GM12878 (cell line): ENCODE data around the gene GUCY2D. TPM values are rescaled to one million over a fixed set of nuclear protein-coding genes. Genes with fewer than 3 reads are reported as not detected.
"Not testable (repeated sequence)": the region's sequence is repeated elsewhere in the genome, so short reads cannot be mapped to it uniquely, and the experiment has no call there.

Source experiments
- ATAC-seq: fragments of 200-7000 bp; cut with Tn5 transposase; 3 replicates; pipeline ENCODE4 v1.9.1; 2020; ENCODE audit warnings: mild to moderate bottlenecking, moderate library complexity
- BruUV-seq: library from RNA; stranded (reverse); fragments of 400-500 nt; replicated peaks from 2 replicates; lab custom pipeline; 2021; lab: Mats Ljungman, UMichigan
- CTCF ChIA-PET: fragments of 300-600 bp; sonication (Branson Sonifier 250); formaldehyde crosslinking; extraction: SDS; loops from one replicate; lab custom pipeline; 2021; ENCODE audit warnings: inconsistent platforms; lab: Yijun Ruan, JAX
- POLR2A ChIA-PET: fragments of 350-600 bp; formaldehyde crosslinking; extraction: SDS; loops from one replicate; lab custom pipeline; 2021; ENCODE audit warnings: inconsistent platforms; lab: Charles Lee
- RAD21 ChIA-PET: fragments of 300-600 bp; sonication (Branson Sonifier 250); formaldehyde crosslinking; loops from one replicate; lab custom pipeline; 2023; ENCODE audit warnings: antibody characterized with exemption; ENCODE audit not compliant: unreplicated experiment; lab: Charles Lee
- SMC1A ChIA-PET: fragments of 300-600 bp; sonication (Branson Sonifier 250); formaldehyde crosslinking; loops from one replicate; lab custom pipeline; 2023; ENCODE audit not compliant: unreplicated experiment, uncharacterized antibody; lab: Charles Lee
- DNase-seq: peaks from one replicate; pipeline ENCODE4 v3.0.0-alpha.2; 2011; ENCODE audit warnings: low read depth, low spot score
- FAIRE-seq: peaks from 3 replicates; lab custom pipeline; 2011; peaks lifted over from hg19 to GRCh38; lab: Jason Lieb, UNC
- H2AFZ ChIP-seq: 2 replicates; pipeline ENCODE4 v1.6.0; 2011; ENCODE audit warnings: low read depth, low read length, control low read depth; ENCODE audit not compliant: control insufficient read depth
- H3K27ac ChIP-seq: 2 replicates; pipeline ENCODE4 v1.5.1; 2011; ENCODE audit warnings: control low read depth; ENCODE audit not compliant: control insufficient read depth, insufficient read depth
- H3K27me3 ChIP-seq, 2 experiments: replicated peaks in 1 of 2; 2 replicates each; pipeline versions ENCODE4 v1.6.0 to v1.6.1; 2011; ENCODE audit warnings: low read length in 1 of 2; ENCODE audit not compliant: control insufficient read depth in 2 of 2, insufficient read depth in 2 of 2
- H3K36me3 ChIP-seq, 2 experiments: 2 replicates each; pipeline ENCODE4 v1.5.1; 2011; ENCODE audit warnings: low read length in 1 of 2; ENCODE audit not compliant: control insufficient read depth in 2 of 2, insufficient read depth in 2 of 2
- H3K4me1 ChIP-seq: 2 replicates; pipeline ENCODE4 v1.6.1; 2011; ENCODE audit warnings: mild to moderate bottlenecking, low read length, moderate library complexity, mixed read lengths; ENCODE audit not compliant: control insufficient read depth, insufficient read depth
- H3K4me2 ChIP-seq: 2 replicates; pipeline ENCODE4 v1.6.0; 2011; ENCODE audit warnings: control low read depth; ENCODE audit not compliant: control insufficient read depth, insufficient read depth
- H3K4me3 ChIP-seq: fragments of 200-600 bp; sonication (generic); 2 replicates; pipeline ENCODE4 v1.5.1; 2016
- H3K79me2 ChIP-seq: 2 replicates; pipeline ENCODE4 v1.6.0; 2011; ENCODE audit warnings: low read length; ENCODE audit not compliant: control insufficient read depth, insufficient read depth
- H3K9ac ChIP-seq: 2 replicates; pipeline ENCODE4 v1.8.0; 2011; ENCODE audit warnings: low read length, control low read depth, mixed read lengths; ENCODE audit not compliant: control insufficient read depth, insufficient read depth
- H3K9me3 ChIP-seq: replicated peaks from 3 replicates; pipeline ENCODE4 v1.5.1; 2011; ENCODE audit warnings: mild to moderate bottlenecking, low read length; ENCODE audit not compliant: control insufficient read depth, insufficient read depth
- H4K20me1 ChIP-seq: 2 replicates; pipeline ENCODE4 v1.6.0; 2011; ENCODE audit not compliant: control insufficient read depth, insufficient read depth
- CBX3 ChIP-seq: fragments of 200-600 bp; sonication (generic); IDR thresholded peaks from 2 replicates; pipeline ENCODE4 v1.6.1; 2016; ENCODE audit warnings: low read depth, borderline replicate concordance
- CREM ChIP-seq: IDR thresholded peaks from 2 replicates; pipeline ENCODE4 v1.6.1; 2014; ENCODE audit warnings: antibody characterized with exemption, low read depth
- MXI1 ChIP-seq: fragments of 150-350 bp; IDR thresholded peaks from 2 replicates; pipeline ENCODE4 v1.6.1; 2011; ENCODE audit warnings: low read depth, mild to moderate bottlenecking, inconsistent platforms, low read length, improper control_type of control experiment
- RCOR1 ChIP-seq: conservative IDR thresholded peaks from 2 replicates; pipeline ENCODE4 v1.6.1; 2012; ENCODE audit warnings: low read depth, low read length, improper control_type of control experiment
- WGBS: methylation state at CpG from one replicate; pipeline ENCODE4 v1.1.6; 2016; ENCODE audit warnings: low lambda C conversion rate; ENCODE audit not compliant: insufficient replicate concordance, insufficient coverage; ENCODE audit errors: missing lambda C conversion rate; 5-methylcytosine and 5-hydroxymethylcytosine counted together
- in situ Hi-C: fragments of 300-500 bp; cut with MboI; formaldehyde crosslinking; loops from 9 replicates; pipeline ENCODE4 v1.14.3; 2018; ENCODE audit warnings: mixed read lengths
- intact Hi-C: fragments of 100-400 bp; cut with micrococcal nuclease; formaldehyde crosslinking; loops from one replicate; pipeline ENCODE4 v1.14.2; 2022; ENCODE audit not compliant: unreplicated experiment
- polyA plus RNA-seq, 11 experiments: library from polyadenylated mRNA; depleted of rRNA in 4 of 11; unstranded in 6 of 11; stranded (reverse) in 5 of 11; fragments of >200 nt; fragmentation: Nextera tagmentation in 4 of 11; fragmentation: Illumina TruSeq in 1 of 11; extraction: Ambion mirVana in 4 of 11; extraction: Trizol in 1 of 11; gene quantifications; 1 replicate in 1 of 11; 2 replicates in 10 of 11; pipeline versions ENCODE4 v1.2.1 to v1.2.3, GENCODE V29; 2011 to 2016; ENCODE audit warnings: inconsistent platforms in 2 of 11, missing spikeins in 2 of 11, low read depth in 1 of 11
- total RNA-seq, 4 experiments: library from RNA; depleted of rRNA in 3 of 4; stranded (reverse); fragments of >200 nt in 3 of 4; fragmentation: Illumina TruSeq in 1 of 4; extraction: Trizol in 1 of 4; gene quantifications; 2 replicates each; pipeline versions ENCODE4 v1.2.1 to v1.2.3, GENCODE V29; 2013 to 2021

Gene GUCY2D
- total and polyA plus RNA-seq, 10 of the 15 experiments (the other 5 are each of a cell fraction or from before 2014, with no cell fraction given) = not detected

DNA sequence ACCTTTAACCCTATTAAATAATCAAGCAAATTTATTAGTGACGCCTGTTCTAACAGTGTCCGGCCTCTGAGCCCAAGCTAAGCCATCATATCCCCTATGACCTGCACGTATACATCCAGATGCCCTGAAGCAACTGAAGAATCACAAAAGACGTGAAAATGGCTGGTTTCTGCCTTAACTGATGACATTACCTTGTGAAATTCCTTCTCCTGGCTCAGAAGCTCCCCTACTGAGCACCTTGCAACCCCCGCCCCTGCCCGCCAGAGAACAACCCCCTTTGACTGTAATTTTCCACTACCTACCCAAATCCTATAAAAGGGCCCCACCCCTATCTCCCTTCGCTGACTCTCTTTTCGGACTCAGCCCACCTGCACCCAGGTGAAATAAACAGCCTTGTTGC, 59.4 kb downstream of the GUCY2D start:
- SMC1A ChIA-PET = interaction anchor here (0.8 to 4.5 kb wide), 11 partner anchors 8 to 233 kb away, joined by 3 to 37 read pairs (median 5); partner anchors contain the start of genes ALOXE3 and SLC25A35
- DNase-seq, H3K9ac ChIP-seq, FAIRE-seq, H3K36me3 ChIP-seq, H3K4me2 ChIP-seq, ATAC-seq, H3K4me1 ChIP-seq, H3K4me3 ChIP-seq, POLR2A ChIA-PET, H2AFZ ChIP-seq, H3K79me2 ChIP-seq, H3K27ac ChIP-seq, H4K20me1 ChIP-seq, BruUV-seq, in situ Hi-C loops, H3K27me3 ChIP-seq, H3K9me3 ChIP-seq: not testable (repeated sequence)
- WGBS = 15% methylated on average over 8 of the region's 8 CpGs
- RAD21 ChIA-PET = interaction anchor here (0.9 to 2.2 kb wide), 7 partner anchors 12 to 684 kb away, joined by 3 to 9 read pairs (median 4); no protein-coding TSS in a partner anchor
- intact Hi-C loops = loop anchor here (5.0 kb wide), 2 partner anchors 55 to 100 kb away; partner anchors contain the start of genes ALOXE3 and VAMP2
- CTCF ChIA-PET = interaction anchor here (0.7 to 8.3 kb wide), 19 partner anchors 8 to 936 kb away, joined by 3 to 159 read pairs (median 15); partner anchors contain the start of genes ALOX12B, ALOXE3 and GUCY2D

DNA sequence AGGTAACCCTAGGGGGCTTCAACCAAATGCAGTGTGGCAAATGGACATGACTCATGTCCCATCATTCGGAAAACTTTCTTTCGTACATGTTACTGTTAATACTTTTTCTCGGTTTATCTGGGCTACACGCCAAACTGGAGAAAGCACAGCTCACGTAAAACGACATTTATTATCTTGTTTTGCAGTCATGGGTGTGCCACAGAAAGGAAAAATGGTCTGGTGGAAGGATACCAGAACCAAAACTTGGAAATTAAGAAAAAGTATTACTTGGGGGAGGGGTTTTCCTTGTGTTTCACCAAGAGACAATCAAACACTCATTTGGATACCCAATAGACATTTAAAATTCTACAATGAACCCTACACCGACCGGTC, 60.0 kb downstream of the GUCY2D start:
- 38% methylated on average over 8 of the region's 8 CpGs for WGBS
- no peak for ATAC-seq
- ChIA-PET POLR2A (interaction anchor here (0.8 kb wide), 1 partner anchor 65 kb away, joined by 3 read pairs; no protein-coding TSS in a partner anchor), SMC1A (interaction anchor here (0.8 to 4.5 kb wide), 10 partner anchors 8 to 239 kb away, joined by 3 to 37 read pairs (median 4); partner anchors contain the start of gene SLC25A35), CTCF (interaction anchor here (0.5 to 8.3 kb wide), 14 partner anchors 8 to 936 kb away, joined by 3 to 159 read pairs (median 54); partner anchors contain the start of genes ALOX12B, ALOXE3 and GUCY2D), RAD21 (interaction anchor here (0.9 to 1.7 kb wide), 4 partner anchors 11 to 76 kb away, joined by 3 to 5 read pairs (median 4); no protein-coding TSS in a partner anchor)
- no peaks in the 10 kb centered on the region for H3K79me2 ChIP-seq
- BruUV-seq = no TSS peak
- no peaks in the 10 kb centered on the region for H3K4me1 ChIP-seq
- H3K4me2 ChIP-seq = no peak overlapping the region
- H3K36me3 ChIP-seq = no peaks in the 10 kb centered on the region
- in situ Hi-C loops = no loop called here
- H3K27me3 ChIP-seq = peaks cover 3 to 4% of the 10 kb centered on the region in 2 experiments
- FAIRE-seq = no peak
- H3K9ac ChIP-seq = no peak overlapping the region
- TF ChIP-seq CREM (no peak), RCOR1 (no peak), MXI1 (no peak), CBX3 (no peak)
- H4K20me1 ChIP-seq = no peaks in the 10 kb centered on the region
- H3K27ac ChIP-seq = no peak overlapping the region
- intact Hi-C loops = loop anchor here (5.0 kb wide), 2 partner anchors 55 to 100 kb away; partner anchors contain the start of genes ALOXE3 and VAMP2
- no peak overlapping the region for H2AFZ ChIP-seq
- H3K4me3 ChIP-seq = no peak overlapping the region
- H3K9me3 ChIP-seq = no peaks in the 10 kb centered on the region
- no peak for DNase-seq
